GM12892 (cell line): ENCODE measurements around the gene KIF26B.

Source experiments
- DNase-seq: peaks from one replicate; pipeline ENCODE4 v3.0.0; 2011; ENCODE audit not compliant: insufficient read length
- FAIRE-seq: peaks from 2 replicates; lab custom pipeline; 2011; peaks lifted over from hg19 to GRCh38; lab: Jason Lieb, UNC
- POLR2A ChIP-seq: IDR thresholded peaks from 2 replicates; pipeline ENCODE4 v1.6.1; 2011; ENCODE audit warnings: low read depth, low read length, control low read depth
- POLR2AphosphoS5 ChIP-seq: IDR thresholded peaks from 2 replicates; pipeline ENCODE4 v1.6.1; 2011; ENCODE audit warnings: low read depth, low read length, control low read depth
- TAF1 ChIP-seq: IDR thresholded peaks from 2 replicates; pipeline ENCODE4 v1.6.1; 2011; ENCODE audit warnings: low read depth, mild to moderate bottlenecking, control low read depth, low read length, borderline replicate concordance

Gene KIF26B

GRCh38 chr1:245380790-245381535 is 226.2 kb downstream of the KIF26B start:
- FAIRE-seq (no peak), DNase-seq (no peak)
- TF ChIP-seq TAF1 (no peak), POLR2AphosphoS5 (no peak), POLR2A (no peak)

GRCh38 chr1:245382981-245383380 is 228.2 kb downstream of the KIF26B start:
- FAIRE-seq = no peak

GRCh38 chr1:245383396-245384330 is 228.9 kb downstream of the KIF26B start:
- no peak for DNase-seq

More at GRCh38 chr1:245382981-245383380, 228.2 kb downstream of the KIF26B start:
- TF ChIP-seq TAF1 = no peak
- no peak for TF ChIP-seq POLR2A
- TF ChIP-seq POLR2AphosphoS5 = no peak
- no peak for DNase-seq

GRCh38 chr1:245386297-245386971 is 231.6 kb downstream of the KIF26B start:
- DNase-seq (no peak), FAIRE-seq (no peak)
- TF ChIP-seq POLR2AphosphoS5 (no peak), TAF1 (no peak), POLR2A (no peak)

More at GRCh38 chr1:245383396-245384330, 228.9 kb downstream of the KIF26B start:
- FAIRE-seq = no peak
- no peak for TF ChIP-seq TAF1
- TF ChIP-seq POLR2AphosphoS5 = no peak
- TF ChIP-seq POLR2A = no peak

- TF ChIP-seq TAF1 (no peak), POLR2A (no peak), POLR2AphosphoS5 (no peak)
- DNase-seq (no peak), FAIRE-seq (no peak)
Observed at GRCh38 chr1:245388687-245389086, 233.9 kb downstream of the KIF26B start.

- no peak for DNase-seq
- FAIRE-seq = no peak
- TF ChIP-seq POLR2AphosphoS5 (no peak), TAF1 (no peak), POLR2A (no peak)
Observed at GRCh38 chr1:245389873-245390272, 235.1 kb downstream of the KIF26B start.

- FAIRE-seq (no peak), DNase-seq (no peak)
- no peak for TF ChIP-seq POLR2AphosphoS5
- TF ChIP-seq TAF1 = no peak
- TF ChIP-seq POLR2A = no peak
Observed at GRCh38 chr1:245390975-245391374, 236.2 kb downstream of the KIF26B start.

- no peak for FAIRE-seq
- TF ChIP-seq POLR2A (no peak), POLR2AphosphoS5 (no peak), TAF1 (no peak)
- no peak for DNase-seq
Observed at GRCh38 chr1:245393694-245394093, 238.9 kb downstream of the KIF26B start.

GRCh38 chr1:245395680-245396079 is 240.9 kb downstream of the KIF26B start:
- DNase-seq (no peak), FAIRE-seq (no peak)
- TF ChIP-seq POLR2AphosphoS5 = no peak
- TF ChIP-seq POLR2A = no peak
- no peak for TF ChIP-seq TAF1

GRCh38 chr1:245396615-245397014 is 241.8 kb downstream of the KIF26B start:
- TF ChIP-seq TAF1 (no peak), POLR2AphosphoS5 (no peak), POLR2A (no peak)
- no peak for FAIRE-seq
- DNase-seq = no peak

- FAIRE-seq = no peak
- TF ChIP-seq POLR2AphosphoS5 (no peak), POLR2A (no peak), TAF1 (no peak)
Observed at GRCh38 chr1:245397771-245398170, 243.0 kb downstream of the KIF26B start.

More at GRCh38 chr1:245397771-245398170, 243.0 kb downstream of the KIF26B start:
- DNase-seq = no peak
